Endothelial cell of umbilical vein (primary cell): ENCODE results near the gene RALBP1.

Source experiments
- CTCF ChIP-seq, 2 donors: IDR thresholded peaks; 1 replicate in 1 of 2; 2 replicates in 1 of 2; pipeline ENCODE4 v1.5.1; 2011; ENCODE audit warnings: low read length in 2 of 2, mild to moderate bottlenecking in 2 of 2, moderate library complexity in 2 of 2, control low read depth in 1 of 2, inconsistent platforms in 1 of 2, low read depth in 1 of 2; ENCODE audit not compliant: insufficient read depth in 1 of 2; ENCODE audit errors: extremely low read depth in 1 of 2
- EZH2 ChIP-seq: IDR thresholded peaks from 2 replicates; pipeline ENCODE4 v1.6.1; 2012; ENCODE audit warnings: borderline replicate concordance, low read depth, mild to moderate bottlenecking, moderate library complexity, low read length, inconsistent platforms; ENCODE audit not compliant: severe bottlenecking
- JUN ChIP-seq: IDR thresholded peaks from 2 replicates; pipeline ENCODE4 v1.6.1; 2011; ENCODE audit warnings: borderline replicate concordance, low read depth; ENCODE audit not compliant: insufficient read length, insufficient read depth
- MYC ChIP-seq: IDR thresholded peaks from one replicate; pipeline ENCODE4 v1.6.1; 2011; ENCODE audit warnings: mild to moderate bottlenecking, low read depth, low read length
- POLR2A ChIP-seq: IDR thresholded peaks from 2 replicates; pipeline ENCODE4 v1.6.1; 2012; ENCODE audit warnings: low read depth, mild to moderate bottlenecking, control low read depth, low read length
- POLR2AphosphoS5 ChIP-seq: IDR thresholded peaks from 2 replicates; pipeline ENCODE4 v1.6.1; 2012; ENCODE audit warnings: low read depth, mild to moderate bottlenecking, control low read depth, low read length, moderate library complexity; ENCODE audit not compliant: insufficient read depth

- TF ChIP-seq CTCF (IDR thresholded peaks at IDR 0.05; ENCODE audit: extremely low read depth in 1 of 2, insufficient read depth in 1 of 2, low read depth in 1 of 2, low read length in 2 of 2) (no peak), POLR2AphosphoS5 (no peak), POLR2A (no peak), EZH2 (no peak), JUN (no peak), MYC (no peak)
Observed at GRCh38 chr18:9436206-9436929, 38.9 kb upstream of the RALBP1 start.
